Muscle of leg (tissue), 11 donors: ENCODE data around the gene MMP28. TPM values are rescaled to one million over a fixed set of nuclear protein-coding genes. Genes with fewer than 3 reads are reported as not detected.

ENCODE experiments used
- DNase-seq: peaks from one replicate; pipeline ENCODE4 v3.0.0; 2013
- H3K27ac ChIP-seq: one replicate; pipeline ENCODE4 v1.5.1; 2013; ENCODE audit warnings: mild to moderate bottlenecking, low read length, control low read depth
- H3K27me3 ChIP-seq: one replicate; pipeline ENCODE4 v1.6.1; 2013; ENCODE audit warnings: low read length; ENCODE audit not compliant: control insufficient read depth, insufficient read depth
- H3K36me3 ChIP-seq: one replicate; pipeline ENCODE4 v1.6.1; 2013; ENCODE audit warnings: low read length; ENCODE audit not compliant: control insufficient read depth, insufficient read depth
- H3K4me1 ChIP-seq: one replicate; pipeline ENCODE4 v1.6.1; 2013; ENCODE audit warnings: low read length; ENCODE audit not compliant: control insufficient read depth, insufficient read depth
- H3K4me3 ChIP-seq: one replicate; pipeline ENCODE4 v1.5.1; 2013; ENCODE audit warnings: low read length, control low read depth
- H3K9me3 ChIP-seq: replicated peaks from 2 replicates; pipeline ENCODE4 v1.6.1; 2013; ENCODE audit warnings: low read depth, low read length; ENCODE audit not compliant: control insufficient read depth
- WGBS: methylation state at CpG from one replicate; pipeline ENCODE4 v1.1.5; 2013; ENCODE audit warnings: missing lambda C conversion rate; ENCODE audit not compliant: insufficient coverage; 5-methylcytosine and 5-hydroxymethylcytosine counted together
- polyA plus RNA-seq, 8 donors: library from polyadenylated mRNA; unstranded; fragments of 120-200 nt; gene quantifications; one replicate each; pipeline versions ENCODE4 v1.2.1 to v1.2.3, GENCODE V29; 2013; ENCODE audit warnings: inconsistent platforms in 1 of 8, low replicate concordance in 1 of 8; ENCODE audit not compliant: insufficient read length in 8 of 8, insufficient read depth in 1 of 8
- total RNA-seq: library from RNA; stranded (reverse); fragments of 120-200 nt; gene quantifications from one replicate; pipeline ENCODE4 v1.2.4, GENCODE V29; 2013

Gene MMP28
- total and polyA plus RNA-seq, 9 donors, result 1.9 to 4.3 (median 3.5) TPM

DNA sequence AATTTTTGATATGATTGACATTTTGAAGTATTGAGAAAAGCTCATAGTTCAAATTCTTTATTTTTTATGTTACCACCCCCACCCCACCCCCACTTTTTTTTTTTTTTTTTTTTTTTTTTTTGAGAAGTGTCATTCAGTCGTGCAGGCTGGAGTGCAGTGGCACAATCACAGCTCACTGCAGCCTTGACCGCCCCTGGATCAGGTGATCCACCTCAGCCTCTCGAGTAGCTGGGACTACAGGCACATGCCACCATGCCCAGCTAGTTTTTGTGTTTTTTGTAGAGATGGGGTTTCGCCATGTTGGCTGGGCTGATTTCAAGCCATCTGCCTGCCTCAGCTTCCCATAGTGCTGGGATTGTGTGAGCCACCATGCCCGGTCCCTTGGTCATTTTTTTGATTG, 21.3 kb upstream of the MMP28 start:
- H3K36me3 ChIP-seq, result peaks cover 24% of the 10 kb centered on the region
- WGBS, result 81% methylated on average over 5 of the region's 5 CpGs

DNA sequence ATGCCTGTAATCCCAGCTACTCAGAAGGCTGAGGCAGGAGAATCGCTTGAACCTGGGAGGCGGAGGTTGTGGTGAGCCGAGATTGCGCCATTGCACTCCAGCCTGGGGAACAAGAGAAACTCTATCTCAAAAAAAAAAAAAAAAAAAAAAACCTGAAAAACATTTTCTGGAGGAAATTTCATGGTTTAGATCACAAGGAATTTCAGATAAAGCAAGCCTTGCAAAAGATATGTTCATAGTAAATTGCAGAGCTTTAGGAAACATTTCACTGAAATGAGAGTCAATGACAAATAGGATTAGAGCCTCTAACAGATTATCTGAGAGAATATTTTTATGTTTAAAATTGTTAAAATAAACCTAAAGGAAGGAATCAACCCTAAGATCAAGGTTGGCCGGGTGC, 17.0 kb upstream of the MMP28 start:
- H3K4me3 ChIP-seq, result no peak overlapping the region
- peaks cover 13% of the 10 kb centered on the region for H3K4me1 ChIP-seq
- H3K27me3 ChIP-seq, result no peaks in the 10 kb centered on the region
- peaks cover 13% of the 10 kb centered on the region for H3K36me3 ChIP-seq
- WGBS, result no CpG with 5 or more reads among the region's 5 CpGs
- no peak for DNase-seq
- no peak overlapping the region for H3K27ac ChIP-seq
- no peaks in the 10 kb centered on the region for H3K9me3 ChIP-seq

More for the DNA sequence above, 21.3 kb upstream of the MMP28 start:
- Histone ChIP-seq H3K4me3 (no peak overlapping the region), H3K27me3 (no peaks in the 10 kb centered on the region), H3K9me3 (no peaks in the 10 kb centered on the region), H3K4me1 (no peaks in the 10 kb centered on the region), H3K27ac (no peak overlapping the region)
- no peak for DNase-seq

DNA sequence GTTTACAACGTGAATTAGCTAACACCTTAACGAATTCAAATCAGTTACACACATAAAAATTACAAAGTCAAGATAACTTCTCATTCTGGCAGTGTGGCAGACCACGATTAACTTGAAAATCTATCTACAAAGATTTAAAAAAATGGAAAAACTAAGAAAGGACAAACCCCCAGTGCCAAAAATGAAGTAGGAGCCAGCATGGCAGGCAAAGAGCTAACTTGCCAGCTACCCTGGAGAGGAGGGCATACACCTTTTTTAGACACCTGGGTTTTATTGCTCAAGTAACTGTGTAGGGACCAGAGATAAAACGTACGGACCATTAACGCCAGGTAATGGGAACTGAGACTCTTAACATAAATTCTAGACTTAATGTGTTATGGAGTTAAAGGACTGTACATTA, 16.3 kb upstream of the MMP28 start:
- H3K27ac ChIP-seq, result no peak overlapping the region
- H3K36me3 ChIP-seq, result peaks cover 11% of the 10 kb centered on the region
- DNase-seq, result no peak
- H3K27me3 ChIP-seq, result no peaks in the 10 kb centered on the region
- 59% methylated on average over 2 of the region's 6 CpGs for WGBS
- H3K4me3 ChIP-seq, result no peak overlapping the region
- H3K9me3 ChIP-seq, result no peaks in the 10 kb centered on the region
- H3K4me1 ChIP-seq, result peaks cover 13% of the 10 kb centered on the region

DNA sequence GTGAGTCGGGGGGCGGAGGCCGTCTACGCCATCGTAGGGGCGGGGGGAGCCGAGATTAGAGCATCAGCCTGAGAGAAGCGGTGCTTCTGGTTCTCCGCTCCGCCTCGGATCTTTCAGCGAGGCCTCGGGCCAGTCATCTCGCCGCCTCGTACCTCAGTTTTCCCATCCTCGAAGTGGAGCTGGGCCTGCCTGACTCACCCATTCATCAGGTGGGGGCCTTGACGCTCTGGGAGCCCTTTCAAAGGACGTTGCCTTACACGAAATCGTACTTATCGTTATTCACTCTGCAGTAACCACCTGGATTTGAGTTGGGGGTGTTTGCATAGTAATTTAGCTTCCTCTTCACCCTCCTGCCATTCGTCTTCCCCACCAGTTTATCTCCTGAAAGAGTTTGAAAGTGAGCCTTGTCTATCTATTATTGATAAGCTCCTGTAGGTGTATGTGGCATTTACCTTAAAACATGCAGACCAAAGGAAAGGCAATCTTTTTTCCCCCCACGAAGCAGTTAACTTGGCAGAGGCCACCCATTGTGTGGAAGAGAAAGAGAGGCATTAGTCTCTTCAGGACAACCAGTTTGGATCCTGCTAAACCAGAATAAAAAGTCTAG, 14.5 kb upstream of the MMP28 start:
- WGBS, result 0% methylated on average over 9 of the region's 24 CpGs
- Histone ChIP-seq H3K4me3 (peak overlapping the region; percentile 98), H3K36me3 (peaks cover 7% of the 10 kb centered on the region), H3K9me3 (no peaks in the 10 kb centered on the region), H3K4me1 (peaks cover 14% of the 10 kb centered on the region), H3K27ac (peak overlapping the region; percentile 99), H3K27me3 (no peaks in the 10 kb centered on the region)
- no peak for DNase-seq

DNA sequence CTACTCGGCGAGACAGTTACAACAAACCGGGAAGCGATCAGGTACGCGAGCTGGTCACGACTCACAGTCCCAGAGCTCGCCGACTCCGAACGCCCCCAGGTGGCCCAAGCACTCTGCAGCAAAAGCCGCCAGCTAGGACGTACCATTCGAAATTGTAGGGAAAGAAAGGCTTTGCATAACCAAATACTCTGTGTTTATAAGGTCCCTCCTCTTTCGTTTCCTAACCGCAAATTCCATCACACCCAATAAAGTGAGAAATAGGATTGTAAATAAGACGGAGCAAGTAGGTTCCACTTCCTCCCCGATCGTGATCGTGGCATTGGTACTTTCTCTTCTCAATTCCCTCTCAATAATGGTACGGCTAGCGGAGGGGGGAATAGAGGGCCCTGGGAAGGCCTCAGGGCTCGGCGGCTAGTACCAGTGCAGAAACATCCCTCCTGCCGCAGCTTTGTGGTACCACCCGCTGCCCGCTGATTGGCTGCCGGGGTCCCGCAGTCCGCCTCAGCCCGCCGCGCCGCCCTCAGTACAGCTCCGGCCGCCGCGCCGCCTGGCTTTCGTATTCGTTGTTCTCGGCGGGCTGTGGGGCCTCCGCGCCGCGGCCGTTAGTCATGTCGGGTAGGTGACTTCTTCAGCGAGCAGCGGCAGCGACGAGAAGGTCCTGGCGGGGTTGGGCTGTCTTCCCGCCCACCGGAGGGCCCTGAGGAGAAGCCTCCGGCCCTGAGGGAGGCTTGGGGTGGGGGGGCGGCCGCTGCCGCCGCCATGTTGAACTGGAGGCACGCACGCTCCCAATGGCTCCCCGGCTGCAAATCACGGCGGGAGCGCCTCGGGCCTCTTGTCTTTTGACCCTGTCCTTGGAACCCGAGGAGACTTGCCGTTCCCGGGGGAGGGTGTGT, 13.8 kb upstream of the MMP28 start, which contains the start of gene TAF15:
Gene TAF15 (plus strand): TSS at position 523 of the 893 bp plus-strand sequence. CDS start 86 bp downstream, at position 609.
- Histone ChIP-seq H3K4me1 (peaks cover 17% of the 10 kb centered on the region), H3K36me3 (peaks cover 7% of the 10 kb centered on the region), H3K27me3 (no peaks in the 10 kb centered on the region), H3K9me3 (no peaks in the 10 kb centered on the region), H3K4me3 (peak within 1 kb of the TSS; percentile 98), H3K27ac (peak within 1 kb of the TSS; percentile 99)
- peak; percentile 100 for DNase-seq
- under 1% methylated on average over 43 of the region's 71 CpGs for WGBS

DNA sequence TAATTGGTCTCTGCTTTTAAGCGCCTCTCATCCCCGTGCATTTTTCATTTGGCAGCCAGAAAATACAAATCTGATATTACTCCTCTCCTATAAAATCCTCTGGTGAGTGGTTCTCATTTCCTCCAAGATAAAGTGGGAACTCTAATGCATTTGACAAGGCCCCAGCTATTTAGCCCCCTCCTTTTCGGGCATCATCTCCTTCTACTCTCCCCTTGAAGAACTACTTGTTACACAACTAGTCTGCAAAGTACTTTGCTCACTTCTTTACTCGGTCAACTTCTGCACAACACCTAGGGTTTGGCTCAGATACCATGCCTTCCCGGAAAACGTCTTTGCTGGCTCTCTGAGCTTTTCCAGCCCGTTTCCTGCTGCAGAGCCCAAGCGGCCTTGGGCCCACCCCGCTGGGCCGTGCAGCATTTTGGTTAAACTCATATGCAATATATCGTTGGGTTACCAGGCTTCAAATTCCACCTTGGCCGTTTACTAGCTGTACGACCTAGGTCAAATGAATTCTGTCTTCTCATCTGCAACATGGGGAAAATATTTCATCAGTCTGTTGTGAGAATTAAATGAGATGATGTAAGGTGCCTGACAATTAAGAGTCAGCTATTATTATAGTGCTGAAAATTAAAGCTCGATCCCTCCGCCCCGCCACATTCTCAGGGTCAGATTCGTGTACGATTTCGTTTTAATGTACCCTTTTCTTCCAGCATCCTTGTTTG, 13.0 kb upstream of the MMP28 start:
- peak overlapping the region; percentile 97 for H3K27ac ChIP-seq
- WGBS, result 24% methylated on average over 14 of the region's 19 CpGs
- peaks cover 6% of the 10 kb centered on the region for H3K36me3 ChIP-seq

DNA sequence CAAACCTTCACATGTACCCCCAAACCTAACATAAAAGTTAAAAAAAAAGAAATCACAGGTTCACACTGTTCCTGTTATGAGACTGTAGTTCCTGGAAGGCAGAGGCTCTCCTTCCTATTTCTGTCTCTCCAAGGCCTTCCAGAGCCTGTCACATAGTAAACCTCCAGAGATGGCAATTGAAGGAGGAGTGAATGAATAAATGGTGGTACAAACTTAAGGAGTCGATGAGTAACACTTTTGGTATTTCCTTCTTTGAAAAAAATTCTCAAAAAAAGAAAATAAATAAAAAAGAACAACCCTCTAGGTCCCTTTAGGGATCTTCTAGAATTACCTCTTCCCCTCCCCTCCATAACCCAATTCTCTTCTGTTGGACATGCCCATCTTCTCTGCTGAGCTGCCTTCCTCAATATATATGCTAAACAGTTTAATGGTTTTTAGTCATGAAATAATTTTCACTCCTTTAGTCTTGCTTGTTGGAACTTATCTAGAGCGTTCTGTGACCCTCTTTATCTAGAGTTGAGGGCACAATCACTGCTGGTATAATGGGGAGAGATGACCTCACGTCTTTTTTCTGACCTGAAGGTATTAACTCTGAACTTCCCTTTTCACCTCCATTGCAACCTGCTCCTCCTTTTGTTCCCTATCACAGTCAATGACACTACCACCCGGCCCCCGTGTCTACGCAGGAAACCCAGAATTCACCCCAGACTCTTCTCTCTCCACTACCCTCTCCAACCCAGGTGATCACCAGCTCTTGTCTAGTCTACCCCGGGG, 12.1 kb upstream of the MMP28 start:
- no peak overlapping the region for H3K4me3 ChIP-seq
- no peak for DNase-seq
- no peaks in the 10 kb centered on the region for H3K27me3 ChIP-seq
- no peak overlapping the region for H3K27ac ChIP-seq
- WGBS, result 80% methylated on average over 4 of the region's 7 CpGs
- peaks cover 3% of the 10 kb centered on the region for H3K36me3 ChIP-seq
- no peaks in the 10 kb centered on the region for H3K9me3 ChIP-seq
- peaks cover 17% of the 10 kb centered on the region for H3K4me1 ChIP-seq

More for the DNA sequence above, 13.0 kb upstream of the MMP28 start:
- Histone ChIP-seq H3K4me3 (peak overlapping the region; percentile 98), H3K4me1 (peaks cover 17% of the 10 kb centered on the region), H3K27me3 (no peaks in the 10 kb centered on the region), H3K9me3 (no peaks in the 10 kb centered on the region)
- peak; percentile 25 for DNase-seq

DNA sequence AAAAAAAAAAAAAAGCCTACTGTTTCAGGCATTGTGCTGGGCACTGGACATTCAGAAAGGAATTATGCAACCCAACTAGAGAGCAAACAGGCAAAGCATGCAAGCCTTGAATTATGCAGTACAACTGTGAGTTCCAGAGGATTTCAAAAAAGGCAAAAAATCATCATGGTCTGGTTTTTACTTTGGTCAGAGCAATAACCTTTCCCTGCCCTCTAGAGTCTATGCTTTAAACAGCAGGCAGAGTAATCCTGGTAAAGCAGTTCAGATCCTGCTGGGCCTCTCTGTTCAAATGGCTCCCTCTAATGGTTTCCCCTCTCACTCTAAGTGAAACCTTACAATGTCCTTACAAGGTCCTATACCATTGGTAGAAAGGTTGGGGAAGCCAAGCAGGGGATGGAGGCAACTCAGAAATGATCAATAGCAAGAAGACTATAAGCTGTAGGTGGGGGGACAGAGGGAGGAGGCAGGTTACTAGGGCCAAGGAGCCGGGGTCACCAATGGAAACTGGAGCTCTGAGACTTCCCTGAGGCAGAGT, 9.3 kb upstream of the MMP28 start:
- peak; percentile 93 for DNase-seq
- no CpG with 5 or more reads among the region's 1 CpG for WGBS
- Histone ChIP-seq H3K9me3 (no peaks in the 10 kb centered on the region), H3K4me3 (no peak overlapping the region), H3K27me3 (no peaks in the 10 kb centered on the region), H3K27ac (no peak overlapping the region), H3K36me3 (no peaks in the 10 kb centered on the region), H3K4me1 (peaks cover 24% of the 10 kb centered on the region)

DNA sequence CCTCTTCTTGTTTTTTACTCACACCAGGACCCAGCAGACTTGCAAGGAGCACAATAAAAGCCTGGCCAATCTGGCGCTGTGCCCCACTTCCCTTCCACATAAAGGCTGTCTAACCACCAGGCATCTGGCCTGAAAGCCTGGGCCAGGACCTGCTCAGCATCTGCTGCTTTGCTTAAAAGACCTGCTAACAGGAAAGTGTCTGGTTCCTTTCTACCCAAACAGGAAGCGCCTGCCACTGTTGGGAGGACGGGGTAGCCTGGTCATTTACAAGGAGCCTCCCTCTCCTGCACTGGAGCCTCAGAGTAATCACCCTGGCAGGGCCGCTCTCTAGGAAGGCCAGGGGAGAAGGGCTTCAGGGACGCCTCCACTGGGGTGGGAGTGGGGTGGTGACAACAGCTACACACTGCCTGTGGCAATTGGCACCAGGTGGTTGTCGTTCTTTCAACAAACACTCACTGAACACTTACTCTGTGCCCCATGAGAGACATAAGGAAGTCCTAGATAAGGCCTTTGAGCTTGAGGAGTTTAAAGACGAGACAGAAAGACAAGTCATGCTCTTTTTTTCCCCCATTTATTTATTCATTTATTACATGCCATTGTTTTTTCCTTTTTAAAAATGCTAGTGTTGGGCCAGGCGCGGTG, 6.3 kb upstream of the MMP28 start:
- no peaks in the 10 kb centered on the region for H3K36me3 ChIP-seq
- H3K4me1 ChIP-seq, result peaks cover 20% of the 10 kb centered on the region
- no peak overlapping the region for H3K4me3 ChIP-seq
- H3K27me3 ChIP-seq, result peaks cover 13% of the 10 kb centered on the region
- H3K27ac ChIP-seq, result peak overlapping the region; percentile 69
- H3K9me3 ChIP-seq, result no peaks in the 10 kb centered on the region
- WGBS, result 20% methylated on average over 1 of the region's 9 CpGs
- DNase-seq, result peak; percentile 86
